Stimulated activated naive B cell treated with anti-CD40 and anti-IgM and Interleukin-4, amounts not matched to agents 10 μg/mL and 1 μg/mL and 100 μg/mL, for 72 hours (primary cell): ENCODE results near the gene PYCARD.

Source experiments
- ATAC-seq, 2 donors: fragments of 150-1000 bp; cut with Tn5 transposase; replicated peaks; 2 replicates each; pipeline ENCODE4 v1.10.0; 2021; ENCODE audit warnings: moderate library complexity in 1 of 2
- DNase-seq: peaks from one replicate; pipeline ENCODE4 v3.0.0; 2021
- H3K27ac Mint-ChIP-seq: one replicate; pipeline ENCODE4 v1.8.0; 2022; ENCODE audit warnings: mild to moderate bottlenecking, mixed read lengths
- H3K27me3 Mint-ChIP-seq, 2 donors: one replicate each; pipeline ENCODE4 v1.8.0; 2022; ENCODE audit warnings: mixed read lengths in 2 of 2
- H3K36me3 Mint-ChIP-seq, 2 donors: one replicate each; pipeline ENCODE4 v1.8.0; 2022; ENCODE audit warnings: mixed read lengths in 2 of 2, mild to moderate bottlenecking in 1 of 2
- H3K4me1 Mint-ChIP-seq, 2 donors: one replicate each; pipeline ENCODE4 v1.8.0; 2022; ENCODE audit warnings: mixed read lengths in 2 of 2, mild to moderate bottlenecking in 1 of 2
- H3K4me3 Mint-ChIP-seq, 2 donors: one replicate each; pipeline ENCODE4 v1.8.0; 2022; ENCODE audit warnings: mild to moderate bottlenecking in 2 of 2, mixed read lengths in 2 of 2, moderate library complexity in 1 of 2
- H3K9me3 Mint-ChIP-seq, 2 donors: one replicate each; pipeline ENCODE4 v1.8.0; 2022; ENCODE audit warnings: mixed read lengths in 2 of 2, mild to moderate bottlenecking in 1 of 2

Gene PYCARD

GRCh38 chr16:31190061-31190460 lies 12.5 kb downstream of the PYCARD start:
- Mint-ChIP-seq H3K27me3 (no peaks in the 10 kb centered on the region), H3K36me3 (peaks cover 66 to 85% of the 10 kb centered on the region in 2 donors), H3K4me1 (peaks cover 36 to 67% of the 10 kb centered on the region in 2 donors), H3K9me3 (no peaks in the 10 kb centered on the region), H3K27ac (peak overlapping the region; percentile 34), H3K4me3 (peak overlapping the region in 1 of 2 donors; percentile 27)
- DNase-seq (no peak), ATAC-seq (no peak)

- Mint-ChIP-seq H3K4me3 (no peak overlapping the region), H3K9me3 (no peaks in the 10 kb centered on the region), H3K27me3 (no peaks in the 10 kb centered on the region), H3K4me1 (peaks cover 40 to 72% of the 10 kb centered on the region in 2 donors), H3K36me3 (peaks cover 70 to 87% of the 10 kb centered on the region in 2 donors), H3K27ac (no peak overlapping the region)
- no peak for ATAC-seq
- DNase-seq: no peak
Measured at GRCh38 chr16:31189412-31189778, 13.2 kb downstream of the PYCARD start.

GRCh38 chr16:31188450-31189411 lies 13.8 kb downstream of the PYCARD start:
- no peak for DNase-seq
- peak overlapping the region; percentile 17 for H3K27ac Mint-ChIP-seq
- H3K36me3 Mint-ChIP-seq: peaks cover 67 to 85% of the 10 kb centered on the region in 2 donors
- no peak for ATAC-seq
- H3K4me3 Mint-ChIP-seq: no peak overlapping the region
- no peaks in the 10 kb centered on the region for H3K9me3 Mint-ChIP-seq
- H3K27me3 Mint-ChIP-seq: no peaks in the 10 kb centered on the region
- peaks cover 42 to 74% of the 10 kb centered on the region in 2 donors for H3K4me1 Mint-ChIP-seq

- Mint-ChIP-seq H3K36me3 (peaks cover 70 to 87% of the 10 kb centered on the region in 2 donors), H3K9me3 (no peaks in the 10 kb centered on the region), H3K27ac (peak overlapping the region; percentile 14), H3K4me3 (no peak overlapping the region), H3K4me1 (peaks cover 44 to 79% of the 10 kb centered on the region in 2 donors), H3K27me3 (no peaks in the 10 kb centered on the region)
- no peak for DNase-seq
- no peak for ATAC-seq
Measured at GRCh38 chr16:31187808-31188189, 14.8 kb downstream of the PYCARD start.

GRCh38 chr16:31186930-31187807 lies 15.4 kb downstream of the PYCARD start:
- Mint-ChIP-seq H3K27ac (peak overlapping the region; percentile 53), H3K4me3 (no peak overlapping the region), H3K36me3 (peaks cover 77 to 92% of the 10 kb centered on the region in 2 donors), H3K27me3 (no peaks in the 10 kb centered on the region), H3K9me3 (no peaks in the 10 kb centered on the region), H3K4me1 (peaks cover 48 to 85% of the 10 kb centered on the region in 2 donors)
- no peak for DNase-seq
- ATAC-seq: no peak

- ATAC-seq (no peak), DNase-seq (no peak)
- Mint-ChIP-seq H3K27me3 (no peaks in the 10 kb centered on the region), H3K36me3 (peaks cover 79 to 93% of the 10 kb centered on the region in 2 donors), H3K9me3 (no peaks in the 10 kb centered on the region), H3K4me3 (no peak overlapping the region), H3K4me1 (peaks cover 47 to 86% of the 10 kb centered on the region in 2 donors), H3K27ac (peak overlapping the region; percentile 17)
Measured at GRCh38 chr16:31186176-31186575, 16.4 kb downstream of the PYCARD start.

GRCh38 chr16:31185339-31185738 lies 17.2 kb downstream of the PYCARD start:
- Mint-ChIP-seq H3K4me1 (peaks cover 43 to 85% of the 10 kb centered on the region in 2 donors), H3K36me3 (peaks cover 79 to 93% of the 10 kb centered on the region in 2 donors), H3K27me3 (no peaks in the 10 kb centered on the region)

GRCh38 chr16:31184888-31185287 lies 17.7 kb downstream of the PYCARD start:
- Mint-ChIP-seq H3K9me3 (no peaks in the 10 kb centered on the region), H3K36me3 (peaks cover 78 to 92% of the 10 kb centered on the region in 2 donors), H3K27ac (peak overlapping the region; percentile 76), H3K4me1 (peaks cover 41 to 80% of the 10 kb centered on the region in 2 donors), H3K4me3 (peak overlapping the region in 1 of 2 donors; percentile 17), H3K27me3 (no peaks in the 10 kb centered on the region)
- DNase-seq (no peak), ATAC-seq (no peak)

More at GRCh38 chr16:31185339-31185738, 17.2 kb downstream of the PYCARD start:
- peak overlapping the region in 1 of 2 donors; percentile 17 for H3K4me3 Mint-ChIP-seq
- no peaks in the 10 kb centered on the region for H3K9me3 Mint-ChIP-seq
- ATAC-seq (no peak), DNase-seq (no peak)
- peak overlapping the region; percentile 16 for H3K27ac Mint-ChIP-seq

- H3K27ac Mint-ChIP-seq: peak overlapping the region; percentile 86
- H3K4me3 Mint-ChIP-seq: peak overlapping the region; percentile 35 to 52
- H3K27me3 Mint-ChIP-seq: no peaks in the 10 kb centered on the region
- no peaks in the 10 kb centered on the region for H3K9me3 Mint-ChIP-seq
- H3K36me3 Mint-ChIP-seq: peaks cover 69 to 82% of the 10 kb centered on the region in 2 donors
- DNase-seq (no peak), ATAC-seq (no peak)
- peaks cover 47 to 77% of the 10 kb centered on the region in 2 donors for H3K4me1 Mint-ChIP-seq
Measured at GRCh38 chr16:31183432-31184428, 18.8 kb downstream of the PYCARD start.

- Mint-ChIP-seq H3K27me3 (no peaks in the 10 kb centered on the region), H3K4me1 (peaks cover 50 to 75% of the 10 kb centered on the region in 2 donors), H3K4me3 (peak overlapping the region; percentile 93 to 97), H3K9me3 (no peaks in the 10 kb centered on the region), H3K27ac (peak overlapping the region; percentile 86), H3K36me3 (peaks cover 59 to 72% of the 10 kb centered on the region in 2 donors)
- ATAC-seq: no peak
- DNase-seq: no peak
Measured at GRCh38 chr16:31182391-31182790, 20.2 kb downstream of the PYCARD start.

- peak overlapping the region; percentile 100 for H3K27ac Mint-ChIP-seq
- ATAC-seq (no peak), DNase-seq (no peak)
- H3K36me3 Mint-ChIP-seq: peaks cover 51 to 61% of the 10 kb centered on the region in 2 donors
- H3K9me3 Mint-ChIP-seq: no peaks in the 10 kb centered on the region
- H3K27me3 Mint-ChIP-seq: no peaks in the 10 kb centered on the region
- peaks cover 50 to 71% of the 10 kb centered on the region in 2 donors for H3K4me1 Mint-ChIP-seq
- H3K4me3 Mint-ChIP-seq: peak overlapping the region; percentile 93 to 97
Measured at GRCh38 chr16:31181102-31181830, 21.3 kb downstream of the PYCARD start.

- Mint-ChIP-seq H3K27ac (peak within 1 kb of the TSS; percentile 100), H3K27me3 (no peaks in the 10 kb centered on the region), H3K36me3 (peaks cover 37 to 47% of the 10 kb centered on the region in 2 donors), H3K9me3 (no peaks in the 10 kb centered on the region), H3K4me1 (peaks cover 40 to 58% of the 10 kb centered on the region in 2 donors), H3K4me3 (peak within 1 kb of the TSS; percentile 93 to 97)
- ATAC-seq (peak; percentile 61 to 64), DNase-seq (peak; percentile 82)
Measured at GRCh38 chr16:31179747-31180459, 22.7 kb downstream of the PYCARD start, which contains the start of gene FUS. Gene FUS (plus strand): TSS chr16:31180139. CDS start chr16:31180215, 76 bp downstream.
